ENCODE measurements around the gene ALK.

- TF ChIP-seq POLR2A (IDR thresholded peaks at IDR 0.05; ENCODE audit: low read depth): no peak
- no peak for TF ChIP-seq CTCF (IDR thresholded peaks at IDR 0.05)
- TF ChIP-seq POLR2AphosphoS5 (IDR thresholded peaks at IDR 0.05): no peak
These were observed 25.1 kb upstream of the ALK start for GRCh38 chr2:29946505-29946904.

Data from esophagus muscularis mucosa (tissue), 3 donors.